ENCODE results near the gene CLUH.
"Not testable (repeated sequence)": the region's sequence is repeated elsewhere in the genome, so short reads cannot be mapped to it uniquely, and the experiment has no call there.

CLUH gene

DNA sequence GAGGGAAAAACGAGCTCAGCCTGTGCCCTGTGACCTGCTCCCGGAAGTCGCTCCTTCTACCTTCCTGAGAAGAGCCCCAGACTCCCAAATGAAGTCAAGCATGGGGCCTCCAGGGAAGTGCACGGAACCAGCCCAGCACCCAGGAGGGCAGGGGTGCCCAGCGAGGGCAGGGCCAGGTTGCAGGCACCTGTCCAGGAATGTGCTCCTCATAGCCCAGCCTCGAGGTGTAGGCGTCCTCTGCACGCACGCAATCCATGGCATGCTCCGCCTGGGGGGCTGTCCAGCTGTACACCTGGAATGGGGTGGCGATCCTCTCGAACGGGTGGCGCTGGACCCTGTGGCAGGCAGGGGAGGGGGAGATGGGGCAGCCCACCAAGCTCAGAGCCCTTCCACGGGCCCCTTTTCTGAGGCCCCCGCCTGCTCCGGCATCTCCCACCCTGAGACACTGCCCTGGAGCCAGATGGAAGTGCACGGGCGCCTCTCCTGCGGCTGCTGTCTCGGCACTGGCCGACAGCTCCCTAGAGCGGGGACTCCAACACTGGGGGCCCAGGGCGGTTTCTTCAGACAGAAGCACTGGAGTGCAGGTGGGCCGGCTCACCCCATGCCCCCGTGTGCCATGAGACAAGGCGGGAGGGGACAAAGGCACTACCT is 10.9 kb downstream of the CLUH start:
- FAIRE-seq: no peak

DNA sequence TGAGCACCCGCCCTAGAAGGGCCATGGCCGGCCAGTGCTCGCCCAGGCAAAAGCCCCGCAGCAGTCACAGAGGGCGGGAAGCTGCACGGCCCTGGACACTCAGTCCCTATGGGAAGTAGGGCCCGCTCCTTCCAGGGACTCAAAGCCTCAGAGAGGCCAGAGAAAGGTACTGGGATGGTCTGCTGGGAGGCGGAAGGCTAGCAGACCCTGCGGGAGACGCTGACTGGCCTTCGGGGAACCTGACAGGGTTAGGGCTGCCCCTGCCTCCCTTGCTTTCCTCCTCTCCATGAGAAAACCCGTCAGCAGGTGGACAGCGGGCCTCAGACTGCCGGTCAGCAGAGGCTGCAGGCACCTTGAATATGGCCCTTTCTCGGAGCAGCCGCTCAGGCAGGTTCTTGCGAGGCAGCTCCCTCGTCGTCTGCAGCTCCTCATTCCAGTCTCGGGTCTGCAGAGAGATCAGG is 11.5 kb downstream of the CLUH start:
- no peak for FAIRE-seq

DNA sequence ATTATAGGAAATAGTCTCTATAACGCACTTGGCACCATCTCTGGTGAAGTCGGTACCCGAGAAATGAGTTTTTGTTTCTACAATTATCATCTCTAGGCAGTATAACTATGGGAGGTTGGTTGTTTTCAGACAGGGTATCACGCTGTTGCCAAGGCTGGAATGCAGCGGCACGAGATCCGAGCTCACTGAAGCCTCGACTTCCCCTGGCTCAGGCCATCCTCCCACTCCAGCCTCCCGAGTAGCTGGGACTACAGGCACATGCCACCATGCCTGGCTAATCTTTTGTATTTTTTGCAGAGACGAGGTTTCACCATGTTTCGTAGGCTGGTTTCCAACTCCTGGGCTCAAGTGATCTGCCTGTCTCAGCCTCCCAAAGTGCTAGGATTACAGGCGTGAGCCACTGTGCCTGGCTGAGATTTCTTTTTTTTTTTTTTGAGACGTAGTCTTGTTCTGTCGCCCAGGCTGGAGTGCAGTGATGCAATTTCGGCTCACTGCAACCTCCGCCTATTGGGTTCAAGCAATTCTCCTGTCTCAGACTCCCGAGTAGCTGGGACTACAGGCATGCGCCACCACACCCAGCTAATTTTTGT is 12.3 kb downstream of the CLUH start:
- not testable (repeated sequence) for FAIRE-seq

DNA sequence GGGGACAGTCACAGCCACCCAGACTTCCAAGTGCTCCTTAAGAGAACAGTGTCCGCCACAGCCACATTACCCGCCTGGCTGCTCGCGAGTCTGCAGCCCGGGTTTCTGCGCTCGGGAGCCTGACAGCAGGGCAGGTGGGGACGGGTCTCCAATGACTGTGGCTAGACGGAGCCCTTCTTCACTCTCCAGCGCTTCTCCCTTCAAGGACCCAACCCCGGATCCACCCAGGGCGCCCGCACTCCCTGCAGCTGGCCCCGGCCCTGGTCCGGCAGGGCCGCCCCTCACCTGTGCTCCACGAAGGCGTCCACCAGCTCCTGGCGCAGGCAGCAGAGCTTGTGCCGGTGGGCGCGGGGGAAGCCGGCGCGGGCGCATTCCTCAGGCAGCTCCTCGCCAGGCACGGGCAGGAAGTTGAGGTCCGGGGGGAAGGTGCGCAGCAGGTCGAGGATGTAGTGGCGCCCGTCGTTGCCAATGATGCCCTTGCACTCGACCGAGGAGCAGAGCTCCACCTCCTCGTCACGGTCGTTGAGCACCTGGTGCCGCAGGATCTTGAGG is 13.9 kb downstream of the CLUH start:
- no peak for FAIRE-seq

DNA sequence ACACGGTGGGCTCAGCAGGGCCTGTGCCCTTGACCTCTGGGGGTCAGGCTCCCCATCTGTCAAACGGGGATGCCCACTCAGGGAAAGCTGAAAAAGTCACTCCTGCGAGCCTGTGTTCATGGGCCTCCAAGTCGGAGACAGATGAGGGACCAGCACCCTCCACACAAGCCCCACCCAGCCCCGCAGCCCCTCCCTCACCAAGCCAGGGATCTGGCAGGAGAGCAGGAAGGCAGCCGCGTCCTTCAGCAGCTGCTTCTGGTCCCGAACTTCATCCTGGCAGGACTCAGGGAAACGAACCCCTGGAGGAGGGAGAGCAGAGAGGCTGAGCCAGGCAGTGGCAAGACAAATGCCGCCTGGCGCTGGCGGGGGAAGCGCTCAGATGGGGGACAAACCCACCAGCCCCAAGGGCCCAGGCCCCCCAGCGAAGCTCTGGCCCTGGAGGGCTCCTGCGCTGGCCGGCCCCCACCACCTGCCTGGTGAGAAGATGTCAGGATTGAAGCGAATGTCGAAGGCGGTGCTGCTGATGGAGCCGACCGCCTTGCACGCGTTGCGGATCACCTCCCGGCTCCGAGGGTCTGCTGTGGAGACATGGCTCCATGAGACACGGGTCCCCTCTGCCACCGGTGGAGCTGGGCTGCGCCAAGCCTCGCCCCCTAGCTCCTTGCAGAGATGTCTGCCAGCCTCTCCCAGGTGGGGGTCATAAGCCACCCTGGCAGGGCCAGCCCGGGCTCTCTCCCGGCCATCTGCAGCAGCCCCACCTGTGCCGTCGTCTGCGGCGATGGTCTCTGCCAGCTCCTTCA is 15.4 kb downstream of the CLUH start:
- no peak for FAIRE-seq

DNA sequence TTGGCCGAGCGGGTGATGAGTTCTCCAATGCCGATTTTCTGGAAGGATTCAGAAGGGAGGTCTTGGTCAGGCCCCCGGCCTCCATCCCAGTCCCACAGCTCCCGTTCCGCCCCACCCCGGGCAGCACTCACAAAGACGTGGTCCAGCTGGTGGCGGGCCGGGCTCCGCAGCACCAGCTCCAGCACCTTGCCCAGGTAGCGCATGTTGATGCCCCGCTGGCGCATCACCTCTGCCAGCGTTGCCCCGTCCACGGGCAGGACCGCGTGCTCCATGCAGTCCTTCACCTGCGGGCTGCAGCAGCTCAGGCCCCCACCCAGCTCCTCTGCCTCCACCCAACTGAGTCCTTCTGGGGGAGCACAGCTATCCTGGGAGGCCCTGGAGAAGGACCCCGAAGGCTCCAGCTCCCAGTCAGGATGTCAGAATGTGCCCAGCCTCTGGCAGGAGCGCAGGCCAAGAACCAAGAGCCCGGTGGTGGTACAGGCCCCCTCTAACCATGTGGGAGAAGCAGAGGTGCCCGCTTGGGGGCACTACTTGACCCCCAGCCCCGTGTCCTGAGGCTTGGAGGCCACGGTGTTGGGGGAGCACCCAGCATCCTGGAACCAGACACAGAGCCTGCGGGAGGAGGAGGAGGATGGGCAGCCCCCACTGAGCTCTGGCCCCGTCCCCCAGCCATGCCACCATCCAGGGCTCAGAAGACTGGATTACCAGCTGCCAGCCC is 16.2 kb downstream of the CLUH start:
- no peak for FAIRE-seq

DNA sequence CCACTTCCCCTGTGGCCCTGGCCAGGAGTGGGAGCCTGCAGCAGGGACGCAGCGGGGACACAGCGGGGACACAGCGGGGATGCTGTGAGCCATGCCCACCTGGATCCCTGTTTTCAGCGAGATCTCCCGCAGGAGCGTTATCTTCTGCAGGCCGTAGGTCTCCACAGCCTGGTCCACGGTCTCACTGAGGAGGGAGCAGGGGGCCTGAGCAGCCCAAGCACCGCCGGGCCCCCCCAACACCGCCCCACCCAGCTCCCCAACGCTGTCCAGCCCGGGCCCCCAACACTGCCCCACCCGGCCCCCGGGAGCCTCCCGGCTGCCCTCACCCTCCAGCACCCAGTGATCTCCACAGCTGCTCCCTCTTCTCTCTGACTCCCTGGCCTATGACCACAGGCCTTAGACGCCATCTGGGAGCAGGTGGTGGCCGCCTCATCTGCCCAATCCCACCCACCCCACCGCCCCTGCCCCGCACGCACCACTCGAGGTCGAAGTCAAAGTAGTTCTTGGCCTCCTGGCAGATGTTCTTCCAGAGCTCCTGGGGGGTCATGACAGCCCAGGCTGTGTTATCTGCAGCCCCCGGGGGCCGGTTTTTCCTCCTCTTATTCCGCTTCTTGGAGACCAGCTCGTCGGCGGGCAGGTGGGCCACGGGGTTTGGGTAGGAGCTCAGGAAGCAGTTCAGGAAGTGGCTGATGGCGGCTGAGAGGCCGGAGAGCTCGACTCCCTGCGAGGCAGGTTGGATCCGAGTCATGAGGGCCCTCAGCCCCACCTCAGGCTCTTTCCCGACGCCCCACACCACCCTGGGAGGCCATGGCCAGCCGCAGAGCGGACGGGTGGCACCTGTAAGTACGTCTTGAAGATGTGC is 17.0 kb downstream of the CLUH start:
- FAIRE-seq: no peak

DNA sequence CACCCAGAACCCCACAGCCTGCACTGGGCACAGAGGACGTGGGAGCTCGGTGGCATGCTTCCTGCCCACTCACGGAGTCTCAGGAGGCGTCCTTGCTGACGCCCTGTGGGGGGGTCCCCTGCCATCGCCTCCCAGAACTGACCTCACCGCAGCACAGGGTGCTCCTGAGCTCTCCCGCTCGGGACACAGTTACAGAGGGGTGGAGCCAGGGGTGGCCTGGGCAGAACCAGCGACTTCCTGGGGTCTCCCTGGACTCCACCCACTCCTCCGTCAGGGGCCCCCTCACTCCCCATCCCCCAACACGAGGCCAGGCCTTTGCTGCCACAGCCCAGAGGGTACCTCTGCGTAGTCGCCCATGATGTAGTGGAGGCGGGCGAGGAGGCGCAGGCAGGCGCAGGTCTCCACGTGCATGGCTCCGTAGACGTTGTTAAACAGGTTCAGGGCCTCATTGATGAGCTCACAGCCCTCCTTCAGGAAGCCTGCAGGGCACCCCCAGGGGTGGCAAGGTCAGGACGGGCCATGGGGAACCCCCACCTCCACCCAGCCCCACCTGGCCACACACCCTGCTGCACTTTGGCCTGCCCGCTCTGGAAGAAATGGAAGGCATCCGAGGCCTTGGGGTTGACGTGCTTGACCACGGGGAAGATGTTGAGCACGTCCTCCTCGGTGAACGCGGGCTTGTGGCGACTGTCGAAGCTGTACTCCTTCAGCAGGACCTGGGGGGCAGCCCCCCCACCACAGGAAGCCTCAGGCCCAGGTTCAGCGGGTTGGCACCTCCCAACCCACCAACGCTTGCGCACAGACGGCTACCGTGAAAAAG is 17.8 kb downstream of the CLUH start:
- no peak for FAIRE-seq

DNA sequence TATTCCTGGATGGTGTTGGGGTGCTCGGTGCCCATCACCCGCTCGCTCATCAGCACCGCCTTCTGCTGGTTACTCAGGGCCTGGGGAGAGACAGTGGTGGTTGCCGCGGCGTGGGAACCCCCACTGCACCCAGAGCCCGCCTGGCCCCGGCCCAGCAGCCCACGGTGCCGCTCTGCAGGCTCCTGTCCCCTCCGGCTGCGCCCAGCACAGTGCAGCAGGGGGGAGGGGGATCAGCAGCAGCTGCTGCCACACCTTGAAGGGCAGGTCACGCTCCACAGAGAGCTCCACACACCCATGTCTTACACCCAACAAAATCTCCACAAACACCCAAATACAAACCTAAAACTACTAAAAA is 18.8 kb downstream of the CLUH start:
- no peak for FAIRE-seq

DNA sequence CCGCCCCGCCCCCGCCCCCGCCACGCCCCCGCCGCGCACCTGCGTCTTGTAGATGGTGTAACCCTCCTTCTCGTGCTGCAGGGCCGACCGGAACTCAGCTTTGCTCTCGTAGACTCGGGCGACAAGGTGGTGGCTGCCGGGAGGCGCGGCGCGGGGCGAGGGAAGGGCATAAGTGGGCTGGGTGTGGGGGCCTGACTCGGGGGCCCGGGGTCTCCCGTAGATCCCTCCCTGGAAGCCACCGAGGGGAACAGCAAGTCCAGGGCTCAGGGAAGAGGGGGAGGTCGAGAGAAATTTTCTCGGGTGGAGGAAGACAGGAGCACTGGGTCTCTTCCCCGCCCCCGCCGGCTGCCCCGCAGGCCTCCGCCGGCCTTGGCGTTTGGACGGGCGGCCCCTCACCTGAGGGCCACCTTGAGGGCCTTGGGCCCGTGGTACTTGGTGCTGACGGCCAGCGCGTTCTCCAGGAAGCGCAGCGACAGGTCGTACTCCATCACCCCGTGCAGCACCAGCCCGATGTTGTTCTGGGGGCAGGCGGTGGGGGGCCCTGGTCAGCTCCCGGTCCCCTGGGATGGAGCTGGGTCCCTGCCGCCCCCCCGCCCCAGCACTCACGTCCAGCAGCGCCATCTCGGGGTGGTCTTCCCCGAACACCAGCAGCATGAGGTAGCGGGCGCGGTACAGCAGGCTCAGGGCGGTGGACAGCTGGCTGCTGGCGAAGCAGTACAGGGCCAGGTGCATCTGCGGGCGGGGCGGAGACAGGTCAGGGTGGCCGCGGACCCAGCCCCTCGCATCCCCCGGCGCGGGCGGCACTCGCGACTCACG is 19.4 kb downstream of the CLUH start:
- FAIRE-seq: no peak

DNA sequence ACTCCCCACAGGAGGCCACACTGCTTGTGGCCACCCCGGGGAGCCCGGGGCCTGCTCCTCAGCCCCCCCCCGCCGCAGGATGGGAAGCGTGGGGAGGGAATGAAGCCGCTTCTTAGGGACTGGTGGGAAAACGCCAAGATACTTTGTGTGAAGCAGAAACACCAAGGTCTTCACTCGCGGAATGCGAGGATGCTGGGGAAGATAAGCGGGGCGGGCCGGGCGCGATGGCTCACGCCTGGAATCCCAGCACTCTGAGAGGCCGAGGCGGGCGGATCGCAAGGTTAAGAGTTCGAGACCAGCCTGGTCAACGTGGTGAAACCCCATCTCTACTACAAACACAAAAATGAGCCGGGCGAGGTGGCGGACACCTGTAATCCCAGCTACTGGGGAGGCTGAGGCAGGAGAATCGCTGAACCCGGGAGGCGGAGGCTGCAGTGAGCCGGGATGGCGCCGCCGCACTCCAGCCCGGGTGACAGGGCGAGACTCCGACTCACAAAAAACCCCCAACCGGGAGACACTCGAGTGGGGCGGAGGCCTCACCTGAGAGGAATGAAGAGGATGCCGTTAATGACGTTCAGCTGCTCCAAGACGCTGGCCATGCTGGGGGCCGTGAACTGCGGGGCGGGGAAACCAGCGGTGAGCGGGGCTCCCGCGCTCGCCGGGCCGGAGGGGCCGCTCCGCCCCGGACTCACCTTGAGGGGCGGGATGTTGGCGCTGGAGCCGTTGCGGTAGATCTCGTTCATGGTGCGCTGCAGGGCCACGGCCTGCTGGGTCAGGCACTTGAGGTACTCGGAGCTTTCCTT is 20.3 kb downstream of the CLUH start:
- FAIRE-seq: no peak

DNA sequence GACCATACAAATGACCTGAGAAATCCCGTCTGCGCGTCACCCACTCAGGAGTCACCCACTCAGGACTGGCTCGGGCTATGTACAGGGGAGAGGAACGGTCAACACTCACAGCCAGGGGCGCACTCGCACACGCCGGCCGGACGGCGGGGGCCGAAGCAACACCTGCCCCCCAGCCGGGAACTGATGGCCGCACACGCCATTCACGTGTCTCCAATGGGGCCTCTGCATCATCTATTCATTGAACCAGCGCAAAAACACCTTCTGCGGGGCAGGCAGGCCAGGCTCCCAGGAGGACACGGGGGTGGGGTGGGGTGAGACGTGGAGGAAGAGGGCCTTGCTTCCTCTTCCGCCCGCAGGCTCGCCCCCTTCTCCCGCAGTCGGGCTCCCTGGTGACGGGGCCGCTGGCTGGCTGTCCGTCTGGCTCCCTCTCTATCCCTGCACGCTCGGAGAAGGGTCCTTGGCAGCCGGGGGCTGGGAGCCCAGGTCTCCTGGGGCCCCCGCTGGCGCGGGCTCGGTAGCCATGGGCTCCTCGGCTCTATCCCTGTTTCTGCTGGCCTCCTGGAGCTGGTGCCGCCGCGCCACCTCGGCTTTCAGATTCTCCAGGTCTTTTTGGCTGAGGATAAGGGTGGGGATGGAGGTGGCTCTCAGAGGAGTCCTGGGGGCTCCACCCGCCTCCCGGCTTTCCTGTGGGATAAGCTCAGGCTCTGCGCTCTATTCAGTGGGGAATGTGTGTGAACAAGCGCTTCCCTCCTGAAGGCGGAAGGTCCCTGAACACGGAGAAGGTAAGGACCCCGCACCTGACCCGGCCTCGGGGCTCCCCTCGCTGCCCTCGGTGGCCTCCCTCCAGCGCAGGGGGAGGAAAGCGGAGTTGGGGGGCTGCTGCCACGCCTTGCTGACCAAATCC is 21.1 kb downstream of the CLUH start:
- no peak for FAIRE-seq

DNA sequence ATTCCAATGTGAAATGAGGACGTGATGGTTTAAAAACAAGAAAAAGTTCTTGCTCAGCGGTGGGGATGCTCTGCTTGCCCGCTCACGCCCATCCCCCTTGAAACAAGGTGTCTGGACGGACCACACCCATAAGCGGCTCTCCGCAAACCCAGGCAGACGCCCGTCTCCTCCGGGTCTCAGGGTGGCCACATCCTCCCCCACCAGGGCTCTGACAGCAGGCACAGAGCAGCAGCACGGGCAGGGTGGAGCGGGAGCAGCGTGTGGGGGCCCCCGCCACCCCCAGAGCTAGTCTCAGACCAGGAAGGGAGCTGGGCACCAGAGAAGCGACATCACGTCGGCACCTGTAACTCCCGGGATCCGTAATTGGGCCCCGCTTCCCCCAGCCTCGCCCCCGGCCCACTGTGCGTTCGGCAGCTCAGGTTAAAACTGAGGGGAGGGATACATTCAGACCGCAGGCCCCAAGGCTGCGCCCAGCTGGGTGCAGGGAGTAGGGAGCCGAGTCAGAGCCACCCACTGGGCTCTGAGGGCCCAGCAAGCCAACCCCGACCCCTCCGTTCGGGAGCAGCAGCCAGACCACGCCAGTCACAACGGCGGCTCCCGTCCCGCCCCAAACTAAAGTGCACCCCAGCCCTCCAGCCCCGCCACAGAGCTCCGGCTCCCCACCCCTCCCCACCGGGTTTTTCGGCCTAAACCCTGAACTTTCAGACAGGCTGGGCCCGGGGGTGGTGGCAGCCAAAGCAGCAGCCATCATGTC is 22.0 kb downstream of the CLUH start:
- FAIRE-seq: no peak

DNA sequence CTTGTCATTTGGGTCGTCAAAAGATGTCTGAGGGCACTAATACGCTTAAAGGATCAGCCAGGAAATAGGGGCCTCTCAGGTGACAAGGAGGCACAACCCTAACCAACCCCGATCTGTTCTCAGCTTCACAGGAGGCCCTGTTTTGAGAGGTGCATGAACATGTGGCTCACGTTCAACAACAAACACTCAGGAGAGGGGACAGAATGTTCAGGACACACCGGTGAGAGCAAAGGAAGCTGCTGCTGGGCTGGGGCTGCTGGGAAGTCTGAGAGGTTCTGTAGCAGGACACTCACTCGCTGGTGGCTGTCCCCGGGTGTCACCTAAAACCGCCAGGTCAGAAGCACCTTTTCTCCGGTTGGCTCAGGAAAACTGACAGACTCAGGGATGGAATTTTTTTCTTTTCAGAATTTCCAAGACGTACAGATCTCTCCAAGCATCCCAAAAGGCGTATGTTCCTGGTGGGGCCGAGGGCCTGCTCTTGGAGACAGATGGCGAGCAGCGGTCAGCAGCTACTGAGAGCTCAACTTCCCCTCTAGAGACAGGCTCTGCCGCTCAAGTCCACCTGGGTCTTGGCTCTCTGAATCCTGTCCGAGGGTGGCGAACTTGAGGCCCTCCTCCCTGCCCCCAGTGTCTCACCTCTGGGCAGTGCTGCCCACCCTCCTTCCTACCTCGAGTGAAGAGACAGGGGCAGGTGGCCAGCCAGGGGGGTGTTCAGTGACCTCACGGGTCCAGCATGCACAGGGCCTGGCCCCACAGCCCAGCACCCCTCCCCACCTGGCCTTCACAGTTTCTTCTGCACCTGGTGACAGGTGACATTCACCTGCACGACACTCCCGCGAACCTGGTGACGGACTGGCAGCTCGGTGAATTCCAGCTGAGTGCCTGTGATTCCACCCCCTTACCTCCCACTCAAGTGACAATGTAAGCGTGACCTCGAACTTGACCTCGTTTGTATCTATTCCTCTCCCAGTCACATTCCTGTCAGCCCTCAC is 22.9 kb downstream of the CLUH start:
- no peak for FAIRE-seq

DNA sequence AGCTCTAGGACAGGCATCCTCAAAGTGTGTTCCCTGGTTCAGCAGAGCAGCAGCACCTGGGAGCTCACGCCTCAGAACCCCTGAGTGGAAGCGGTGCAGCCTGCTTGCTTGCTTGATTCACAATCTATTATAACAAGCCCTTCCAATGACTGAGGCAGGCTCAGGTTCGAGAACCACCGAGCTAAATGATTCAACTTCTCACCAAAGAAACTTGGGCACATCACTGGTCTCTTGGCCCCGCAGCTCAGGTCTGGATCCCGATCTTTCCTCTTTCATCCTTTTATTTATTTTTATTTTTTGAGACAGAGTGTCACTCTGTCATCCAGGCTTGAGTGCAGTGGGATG is 24.5 kb downstream of the CLUH start:
- no peak for FAIRE-seq

DNA sequence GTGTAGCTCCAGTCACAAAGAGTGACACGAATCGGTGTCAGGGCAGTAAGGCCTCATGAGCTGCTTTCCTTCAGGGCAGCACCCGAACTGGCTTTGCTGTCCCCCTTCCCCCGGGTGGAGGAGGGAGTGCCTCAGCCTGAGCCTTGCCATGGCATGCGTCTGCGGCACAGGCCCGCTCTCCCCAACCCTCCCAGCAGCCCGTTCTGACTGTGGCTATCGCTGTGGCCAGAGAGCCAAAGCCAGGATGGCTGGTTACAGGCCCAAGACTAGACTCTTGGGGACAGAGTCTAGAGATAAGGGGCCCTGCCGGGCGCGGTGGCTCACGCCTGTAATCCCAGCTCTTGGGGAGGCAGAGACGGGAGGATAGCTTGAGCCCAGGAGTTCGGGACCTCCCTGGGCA is 25.9 kb downstream of the CLUH start:
- FAIRE-seq: no peak

All from endometrium (tissue), 2 donors.